ENCODE results near the gene MGAT4D.

GRCh38 chr4:140466146-140466545, 31.9 kb downstream of the MGAT4D start:
- TF ChIP-seq CTCF (IDR thresholded peaks at IDR 0.05) (no peak), POLR2A (IDR thresholded peaks at IDR 0.05) (no peak), POLR2AphosphoS5 (IDR thresholded peaks at IDR 0.05) (no peak), EP300 (IDR thresholded peaks at IDR 0.05) (no peak)
